ENCODE results near the gene PRPF39. TPM values are rescaled to one million over a fixed set of nuclear protein-coding genes. Genes with fewer than 3 reads are reported as not detected.

Gene PRPF39
- total RNA-seq, 1 donor from 2014 or later = 43.2 TPM

DNA sequence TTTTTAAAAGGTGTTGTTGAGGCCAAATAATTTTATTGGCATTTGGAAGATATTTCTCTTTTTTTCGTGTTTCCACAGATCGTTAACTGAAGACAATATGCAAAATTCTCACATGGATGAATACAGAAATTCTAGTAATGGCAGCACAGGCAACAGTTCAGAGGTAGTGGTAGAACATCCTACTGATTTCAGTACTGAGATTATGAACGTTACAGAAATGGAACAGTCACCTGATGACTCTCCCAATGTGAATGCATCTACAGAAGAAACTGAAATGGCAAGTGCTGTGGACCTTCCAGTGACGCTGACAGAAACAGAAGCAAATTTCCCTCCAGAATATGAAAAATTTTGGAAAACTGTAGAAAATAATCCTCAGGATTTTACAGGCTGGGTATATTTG is 11.2 kb downstream of the PRPF39 start:
- TF ChIP-seq, protein P1, sequence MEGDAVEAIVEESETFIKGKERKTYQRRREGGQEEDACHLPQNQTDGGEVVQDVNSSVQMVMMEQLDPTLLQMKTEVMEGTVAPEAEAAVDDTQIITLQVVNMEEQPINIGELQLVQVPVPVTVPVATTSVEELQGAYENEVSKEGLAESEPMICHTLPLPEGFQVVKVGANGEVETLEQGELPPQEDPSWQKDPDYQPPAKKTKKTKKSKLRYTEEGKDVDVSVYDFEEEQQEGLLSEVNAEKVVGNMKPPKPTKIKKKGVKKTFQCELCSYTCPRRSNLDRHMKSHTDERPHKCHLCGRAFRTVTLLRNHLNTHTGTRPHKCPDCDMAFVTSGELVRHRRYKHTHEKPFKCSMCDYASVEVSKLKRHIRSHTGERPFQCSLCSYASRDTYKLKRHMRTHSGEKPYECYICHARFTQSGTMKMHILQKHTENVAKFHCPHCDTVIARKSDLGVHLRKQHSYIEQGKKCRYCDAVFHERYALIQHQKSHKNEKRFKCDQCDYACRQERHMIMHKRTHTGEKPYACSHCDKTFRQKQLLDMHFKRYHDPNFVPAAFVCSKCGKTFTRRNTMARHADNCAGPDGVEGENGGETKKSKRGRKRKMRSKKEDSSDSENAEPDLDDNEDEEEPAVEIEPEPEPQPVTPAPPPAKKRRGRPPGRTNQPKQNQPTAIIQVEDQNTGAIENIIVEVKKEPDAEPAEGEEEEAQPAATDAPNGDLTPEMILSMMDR (IDR thresholded peaks at IDR 0.05) = no peak
- Histone ChIP-seq H3K4me3 (no peak overlapping the region), H3K27me3 (no peaks in the 10 kb centered on the region), H3K4me1 (no peaks in the 10 kb centered on the region), H3K9me3 (no peaks in the 10 kb centered on the region), H3K27ac (no peak overlapping the region), H3K36me3 (peaks cover 26 to 46% of the 10 kb centered on the region in 2 donors)
- no peak for DNase-seq (ENCODE audit: low spot score in 2 of 2)
- intact Hi-C loops (cut with DNase I) = no loop called here

DNA sequence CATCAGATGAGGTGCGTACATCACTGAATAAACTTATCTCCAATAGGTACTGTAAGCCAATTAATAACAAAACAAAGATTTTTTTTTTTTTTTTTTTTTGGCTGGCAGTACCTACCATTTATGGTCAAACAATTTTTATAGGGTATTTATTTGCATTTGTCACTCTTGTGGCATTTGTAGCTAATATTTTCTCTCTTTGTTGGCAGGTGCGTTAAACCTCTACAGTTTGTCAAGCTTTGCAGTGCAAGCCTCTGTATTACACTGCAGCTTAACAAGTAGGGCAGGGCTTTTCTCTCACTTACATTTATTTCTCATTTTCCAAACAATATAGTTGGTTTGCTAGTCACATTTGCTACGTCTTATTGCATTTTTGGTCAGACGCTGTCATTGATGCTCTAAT is 12.3 kb downstream of the PRPF39 start:
- H3K4me3 ChIP-seq = no peak overlapping the region
- TF ChIP-seq, protein P1 (IDR thresholded peaks at IDR 0.05) = no peak
- H3K9me3 ChIP-seq = no peaks in the 10 kb centered on the region
- H3K27ac ChIP-seq = no peak overlapping the region
- intact Hi-C loops (cut with DNase I) = no loop called here
- peaks cover 28 to 48% of the 10 kb centered on the region in 2 donors for H3K36me3 ChIP-seq
- H3K4me1 ChIP-seq = no peaks in the 10 kb centered on the region
- DNase-seq (ENCODE audit: low spot score in 2 of 2) = no peak
- H3K27me3 ChIP-seq = no peaks in the 10 kb centered on the region

DNA sequence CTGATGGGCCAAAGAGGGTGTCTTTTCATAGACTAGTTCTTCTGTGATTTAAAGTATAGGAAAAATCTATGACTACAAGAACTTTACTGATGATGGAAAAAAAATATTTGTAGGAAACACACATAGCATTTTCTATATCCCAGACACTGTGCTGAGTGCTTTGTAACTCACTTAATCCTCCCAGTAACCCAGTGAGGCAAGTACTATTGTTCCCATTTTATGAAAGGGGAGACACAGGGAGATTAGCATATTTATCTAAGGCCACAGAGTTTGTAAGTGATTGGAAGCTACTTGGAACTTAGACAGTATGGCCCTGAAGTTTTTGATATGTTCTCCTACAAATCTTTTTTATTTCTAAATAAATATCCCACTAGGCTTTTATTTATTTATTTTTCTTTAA is 19.9 kb downstream of the PRPF39 start:
- Histone ChIP-seq H3K27ac (no peak overlapping the region), H3K9me3 (no peaks in the 10 kb centered on the region), H3K4me1 (no peaks in the 10 kb centered on the region), H3K4me3 (no peak overlapping the region), H3K36me3 (peaks cover 45 to 55% of the 10 kb centered on the region in 2 donors), H3K27me3 (no peaks in the 10 kb centered on the region)
- intact Hi-C loops (cut with DNase I) = no loop called here
- DNase-seq (ENCODE audit: low spot score in 2 of 2) = no peak
- TF ChIP-seq, protein P1 (IDR thresholded peaks at IDR 0.05) = no peak

- intact Hi-C loops (cut with DNase I) = no loop called here
- Histone ChIP-seq H3K27me3 (no peaks in the 10 kb centered on the region), H3K36me3 (peaks cover 49 to 57% of the 10 kb centered on the region in 2 donors), H3K27ac (no peak overlapping the region), H3K9me3 (no peaks in the 10 kb centered on the region), H3K4me1 (no peaks in the 10 kb centered on the region), H3K4me3 (no peak overlapping the region)
- DNase-seq (ENCODE audit: low spot score in 2 of 2) = no peak
- TF ChIP-seq, protein P1 (IDR thresholded peaks at IDR 0.05) = no peak
Measured at GRCh38 chr14:45104561-45104960, 20.6 kb downstream of the PRPF39 start.

GRCh38 chr14:45112896-45113781 is 29.2 kb downstream of the PRPF39 start:
- Histone ChIP-seq H3K27ac (no peak overlapping the region), H3K4me1 (no peaks in the 10 kb centered on the region), H3K4me3 (no peak overlapping the region), H3K9me3 (no peaks in the 10 kb centered on the region), H3K27me3 (no peaks in the 10 kb centered on the region), H3K36me3 (peaks cover 40 to 81% of the 10 kb centered on the region in 2 donors)
- no peak for DNase-seq (ENCODE audit: low spot score in 2 of 2)
- TF ChIP-seq, protein P1 (IDR thresholded peaks at IDR 0.05) = no peak
- intact Hi-C loops (cut with DNase I) = no loop called here

Data from ascending aorta (tissue), 2 donors.